CD4-positive, CD25-positive, alpha-beta regulatory T cell (primary cell): ENCODE data around the gene HSBP1L1. TPM values are rescaled to one million over a fixed set of nuclear protein-coding genes. Genes with fewer than 3 reads are reported as not detected.
A peak's percentile ranks its signal among the peaks of the same experiment; 100 is the strongest.

Experiments
- ATAC-seq, 2 donors: fragments of 150-1000 bp; cut with Tn5 transposase; one replicate each; pipeline ENCODE4 v1.10.0; 2021; ENCODE audit warnings: low read depth in 2 of 2, moderate number of reproducible peaks in 2 of 2, moderate library complexity in 1 of 2
- DNase-seq, 3 donors: peaks; one replicate each; pipeline versions ENCODE4 v3.0.0 to v3.0.0-alpha.2; 2012 to 2022; ENCODE audit warnings: mixed read lengths in 1 of 3
- H3K27ac ChIP-seq: one replicate; pipeline ENCODE4 v1.7.0; 2013; ENCODE audit warnings: mild to moderate bottlenecking, low read length; ENCODE audit not compliant: insufficient read depth, poor library complexity, severe bottlenecking
- H3K27me3 ChIP-seq: one replicate; pipeline ENCODE4 v1.7.0; 2013; ENCODE audit warnings: low read length; ENCODE audit not compliant: control insufficient read depth, insufficient read depth
- H3K36me3 ChIP-seq: one replicate; pipeline ENCODE4 v1.7.0; 2013; ENCODE audit warnings: mild to moderate bottlenecking, low read length, moderate library complexity; ENCODE audit not compliant: control insufficient read depth, insufficient read depth
- H3K4me1 ChIP-seq: 2 replicates; pipeline ENCODE4 v1.7.0; 2013; ENCODE audit warnings: mild to moderate bottlenecking, low read length; ENCODE audit not compliant: insufficient read depth, control insufficient read depth, poor library complexity, severe bottlenecking
- H3K4me3 ChIP-seq: one replicate; pipeline ENCODE4 v1.7.0; 2013; ENCODE audit warnings: low read depth, mild to moderate bottlenecking, low read length, moderate library complexity
- H3K9me3 ChIP-seq, 2 experiments: 1 replicate in 1 of 2; 2 replicates in 1 of 2; pipeline ENCODE4 v1.7.0; 2013; ENCODE audit warnings: low read length in 2 of 2, mild to moderate bottlenecking in 1 of 2, moderate library complexity in 1 of 2; ENCODE audit not compliant: control insufficient read depth in 2 of 2
- H3K27ac Mint-ChIP-seq, 3 donors: one replicate each; pipeline ENCODE4 v1.8.0; 2020 to 2022; ENCODE audit warnings: mild to moderate bottlenecking in 3 of 3, mixed read lengths in 3 of 3, moderate library complexity in 2 of 3
- H3K27me3 Mint-ChIP-seq: one replicate; pipeline ENCODE4 v1.8.0; 2022; ENCODE audit warnings: mild to moderate bottlenecking, mixed read lengths
- H3K36me3 Mint-ChIP-seq: one replicate; pipeline ENCODE4 v1.8.0; 2020; ENCODE audit warnings: mixed read lengths
- H3K4me1 Mint-ChIP-seq, 4 donors: one replicate each; pipeline ENCODE4 v1.8.0; 2020 to 2022; ENCODE audit warnings: mixed read lengths in 4 of 4, mild to moderate bottlenecking in 1 of 4
- H3K4me3 Mint-ChIP-seq, 4 donors: one replicate each; pipeline ENCODE4 v1.8.0; 2020 to 2022; ENCODE audit warnings: mild to moderate bottlenecking in 4 of 4, mixed read lengths in 4 of 4, moderate library complexity in 3 of 4
- H3K9me3 Mint-ChIP-seq, 7 donors: one replicate each; pipeline ENCODE4 v1.8.0; 2020 to 2022; ENCODE audit warnings: mixed read lengths in 7 of 7, mild to moderate bottlenecking in 3 of 7, moderate library complexity in 2 of 7
- polyA plus RNA-seq, 4 donors: library from polyadenylated mRNA; unstranded; fragments of 300-500 nt; fragmentation: Illumina TruSeq; gene quantifications; one replicate each; pipeline ENCODE4 v1.2.3, GENCODE V29; 2021
- total RNA-seq: library from RNA; stranded (reverse); gene quantifications from one replicate; pipeline ENCODE4 v1.2.3, GENCODE V29; 2022

Gene HSBP1L1
- total RNA-seq (10.5 TPM), polyA plus RNA-seq (10 to 100 TPM in 2 of 4 donors, 1 to 10 TPM in 2; 5.2 to 27.6 (median 13.5) TPM)

- Histone ChIP-seq H3K4me3 (peak within 1 kb of the TSS; percentile 60), H3K4me1 (peaks cover 29% of the 10 kb centered on the region), H3K9me3 (no peaks in the 10 kb centered on the region), H3K27ac (peak within 1 kb of the TSS; percentile 67), H3K27me3 (no peaks in the 10 kb centered on the region), H3K36me3 (no peaks in the 10 kb centered on the region)
- Mint-ChIP-seq H3K4me1 (peaks cover 1 to 41% (median 21%) of the 10 kb centered on the region in 4 donors), H3K4me3 (peak within 1 kb of the TSS; percentile 88 to 93 (median 91)), H3K9me3 (no peaks in the 10 kb centered on the region), H3K36me3 (peaks cover 3% of the 10 kb centered on the region), H3K27me3 (peaks cover 7% of the 10 kb centered on the region), H3K27ac (peak within 1 kb of the TSS; percentile 88 to 95 (median 95))
- DNase-seq (peak; percentile 53 to 70 (median 65)), ATAC-seq (peak; percentile 83 to 85)
Observed at GRCh38 chr18:79964330-79965118, at the start of gene HSBP1L1. Gene HSBP1L1, plus strand, starts transcription at chr18:79964643. Its CDS starts 93 bp downstream, at chr18:79964736.

DNA sequence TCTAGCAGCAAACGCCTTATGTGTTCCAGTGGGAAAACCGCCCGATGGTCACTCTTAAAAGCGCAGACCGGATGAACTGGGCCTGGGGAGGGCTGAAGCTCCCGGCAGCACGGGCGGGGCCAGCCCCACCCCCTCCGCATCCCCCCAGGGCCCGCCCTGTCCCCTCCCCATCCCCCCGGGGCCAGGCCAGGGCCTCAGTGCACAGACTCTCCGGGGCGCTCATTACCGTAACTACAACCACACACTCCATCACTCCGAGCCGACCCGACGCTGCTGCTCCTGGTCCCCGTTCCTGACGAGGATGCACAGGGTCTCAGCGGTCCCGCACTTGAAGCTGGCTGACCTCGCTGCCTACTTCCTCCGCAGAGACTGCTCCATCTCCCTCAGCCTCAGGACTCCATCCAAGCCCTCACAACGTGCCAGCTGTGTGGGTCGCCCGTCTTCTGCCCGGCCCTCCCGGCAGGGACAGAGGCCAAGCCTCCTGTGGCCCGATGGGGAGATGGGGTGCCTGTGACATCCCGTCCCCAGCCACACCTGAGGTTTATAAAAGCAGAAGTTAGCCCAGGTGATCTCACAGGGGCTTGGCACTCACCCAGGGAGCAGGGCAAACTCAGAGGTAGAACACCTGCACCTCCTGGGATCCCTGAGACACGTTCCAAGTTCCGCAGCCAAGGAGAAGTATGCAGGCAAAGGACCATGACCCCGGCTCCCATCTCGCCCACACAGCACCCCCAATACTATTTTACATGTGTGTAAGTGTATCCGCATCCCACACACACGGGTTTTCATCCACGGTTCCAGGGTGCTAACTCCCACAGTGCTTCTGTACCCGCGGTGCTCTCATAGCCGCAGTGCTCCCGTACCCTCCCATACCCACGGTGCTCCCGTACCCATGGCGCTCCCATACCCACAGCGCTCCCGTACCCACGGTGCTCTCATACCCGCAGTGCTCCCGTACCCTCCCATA lies 49.0 kb upstream of the HSBP1L1 start:
- H3K27me3 ChIP-seq = no peaks in the 10 kb centered on the region
- no peak overlapping the region for H3K4me3 ChIP-seq
- peaks cover 10% of the 10 kb centered on the region for H3K36me3 ChIP-seq
- Mint-ChIP-seq H3K36me3 (peaks cover 12% of the 10 kb centered on the region), H3K27me3 (no peaks in the 10 kb centered on the region), H3K9me3 (peaks cover 0 to 2% (median 0%) of the 10 kb centered on the region in 7 donors), H3K27ac (no peak overlapping the region), H3K4me1 (peaks cover 0 to 10% (median 3%) of the 10 kb centered on the region in 4 donors), H3K4me3 (no peak overlapping the region)
- H3K4me1 ChIP-seq = no peaks in the 10 kb centered on the region
- DNase-seq (no peak), ATAC-seq (no peak)
- H3K9me3 ChIP-seq = no peaks in the 10 kb centered on the region
- no peak overlapping the region for H3K27ac ChIP-seq

DNA sequence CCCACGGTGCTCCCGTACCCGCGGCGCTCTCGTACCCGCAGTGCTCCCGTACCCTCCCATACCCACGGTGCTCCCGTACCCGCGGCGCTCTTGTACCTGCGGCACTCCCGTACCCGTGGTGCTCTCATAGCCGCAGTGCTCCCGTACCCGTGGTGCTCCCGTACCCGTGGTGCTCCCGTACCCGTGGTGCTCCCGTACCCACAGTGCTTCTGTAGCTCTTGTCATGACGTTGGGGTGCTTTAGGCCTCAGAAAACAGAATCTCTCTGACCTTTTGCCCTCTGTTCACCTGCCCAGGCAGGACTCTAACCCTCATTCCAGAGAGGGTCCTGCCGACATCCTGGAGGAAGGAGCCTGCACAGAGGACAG lies 48.3 kb upstream of the HSBP1L1 start:
- Histone ChIP-seq H3K27ac (no peak overlapping the region), H3K36me3 (peaks cover 10% of the 10 kb centered on the region), H3K4me1 (no peaks in the 10 kb centered on the region), H3K4me3 (no peak overlapping the region), H3K9me3 (no peaks in the 10 kb centered on the region), H3K27me3 (no peaks in the 10 kb centered on the region)
- DNase-seq (no peak), ATAC-seq (no peak)
- H3K27me3 Mint-ChIP-seq = no peaks in the 10 kb centered on the region
- peaks cover 0 to 2% (median 0%) of the 10 kb centered on the region in 7 donors for H3K9me3 Mint-ChIP-seq
- H3K4me1 Mint-ChIP-seq = peaks cover 0 to 8% (median 3%) of the 10 kb centered on the region in 4 donors
- no peak overlapping the region for H3K4me3 Mint-ChIP-seq
- no peak overlapping the region for H3K27ac Mint-ChIP-seq
- H3K36me3 Mint-ChIP-seq = peaks cover 10% of the 10 kb centered on the region

DNA sequence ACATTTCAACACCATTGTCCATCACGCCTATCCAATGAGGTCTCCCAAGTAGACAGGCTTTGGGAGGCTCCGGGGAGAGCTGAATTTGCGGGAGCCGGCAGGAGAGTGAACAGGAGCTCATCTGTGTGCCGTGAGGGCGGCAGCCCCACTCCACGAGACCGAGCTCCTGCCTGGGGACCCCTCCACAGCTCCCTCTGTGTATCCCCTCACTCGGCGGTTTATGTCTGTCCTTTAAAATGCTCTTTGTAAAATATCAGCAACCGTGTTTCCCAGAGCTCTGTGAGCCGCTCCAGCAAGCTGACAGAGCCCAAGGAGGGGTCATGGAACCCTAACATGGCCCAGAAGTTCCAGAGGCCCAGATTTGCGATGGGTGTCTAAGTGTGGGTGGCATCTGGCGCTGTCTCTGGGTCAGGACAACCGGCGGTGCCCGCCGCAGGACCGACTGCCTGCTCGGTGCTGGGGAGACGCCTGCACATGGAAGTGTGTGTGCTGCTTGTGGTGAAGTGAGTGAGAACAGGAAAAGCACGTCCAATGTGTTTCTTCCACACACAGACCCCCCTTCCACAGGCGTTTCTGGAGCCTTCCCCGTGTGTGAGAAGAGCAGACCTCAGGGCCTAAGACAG lies 47.8 kb upstream of the HSBP1L1 start:
- no peak for ATAC-seq
- no peak overlapping the region for H3K27ac ChIP-seq
- H3K4me1 ChIP-seq = no peaks in the 10 kb centered on the region
- H3K36me3 Mint-ChIP-seq = peaks cover 10% of the 10 kb centered on the region
- H3K4me3 Mint-ChIP-seq = no peak overlapping the region
- H3K4me1 Mint-ChIP-seq = peaks cover 0 to 8% (median 3%) of the 10 kb centered on the region in 4 donors
- no peak overlapping the region for H3K4me3 ChIP-seq
- H3K27me3 ChIP-seq = no peaks in the 10 kb centered on the region
- no peaks in the 10 kb centered on the region for H3K27me3 Mint-ChIP-seq
- DNase-seq = no peak
- no peaks in the 10 kb centered on the region for H3K9me3 ChIP-seq
- peaks cover 10% of the 10 kb centered on the region for H3K36me3 ChIP-seq
- peaks cover 0 to 2% (median 0%) of the 10 kb centered on the region in 7 donors for H3K9me3 Mint-ChIP-seq
- H3K27ac Mint-ChIP-seq = no peak overlapping the region

DNA sequence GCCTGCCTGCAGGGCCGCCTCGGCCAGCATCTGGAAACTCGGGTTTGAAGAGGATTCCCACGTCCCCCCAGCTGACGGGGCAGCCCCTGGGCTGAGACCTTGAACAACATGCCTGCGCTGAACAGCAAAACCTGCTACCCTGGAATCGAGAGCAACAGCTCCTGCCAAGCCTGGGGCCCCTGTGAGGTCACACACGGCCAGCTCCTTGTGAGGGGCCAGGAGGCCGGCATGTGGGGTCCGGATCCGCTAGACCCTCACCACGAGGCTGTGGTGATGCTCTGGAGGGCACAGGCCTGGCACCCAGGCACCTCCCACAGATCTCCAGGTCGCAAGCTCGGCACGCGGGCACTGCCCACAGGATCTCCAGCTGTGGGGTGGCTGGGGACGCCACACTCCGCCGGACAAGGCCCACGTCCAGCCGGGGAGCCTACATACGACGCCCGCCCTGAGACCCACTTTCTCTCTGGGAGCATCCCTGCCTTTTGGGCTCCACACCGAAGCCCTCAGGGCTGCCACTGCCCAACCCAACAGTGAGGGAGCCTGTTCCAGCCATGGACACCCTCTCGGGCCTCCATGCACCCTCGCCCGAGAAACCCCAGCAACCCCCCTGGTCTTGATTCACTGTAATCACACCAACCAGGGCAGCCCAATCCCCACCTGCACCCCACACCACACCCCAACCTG lies 47.1 kb upstream of the HSBP1L1 start:
- Mint-ChIP-seq H3K36me3 (peaks cover 10% of the 10 kb centered on the region), H3K9me3 (peaks cover 0 to 2% (median 0%) of the 10 kb centered on the region in 7 donors), H3K4me1 (peaks cover 0 to 8% (median 3%) of the 10 kb centered on the region in 4 donors), H3K27me3 (no peaks in the 10 kb centered on the region), H3K4me3 (no peak overlapping the region), H3K27ac (no peak overlapping the region)
- no peaks in the 10 kb centered on the region for H3K9me3 ChIP-seq
- H3K4me1 ChIP-seq = no peaks in the 10 kb centered on the region
- H3K27ac ChIP-seq = no peak overlapping the region
- no peak overlapping the region for H3K4me3 ChIP-seq
- peaks cover 10% of the 10 kb centered on the region for H3K36me3 ChIP-seq
- DNase-seq = no peak
- no peak for ATAC-seq
- no peaks in the 10 kb centered on the region for H3K27me3 ChIP-seq

- no peak for DNase-seq
- no peaks in the 10 kb centered on the region for H3K4me1 ChIP-seq
- H3K27me3 ChIP-seq = no peaks in the 10 kb centered on the region
- Mint-ChIP-seq H3K4me3 (no peak overlapping the region), H3K4me1 (peaks cover 0 to 8% (median 3%) of the 10 kb centered on the region in 4 donors), H3K27ac (no peak overlapping the region), H3K27me3 (no peaks in the 10 kb centered on the region), H3K36me3 (peaks cover 10% of the 10 kb centered on the region), H3K9me3 (peaks cover 0 to 3% (median 0%) of the 10 kb centered on the region in 7 donors)
- H3K36me3 ChIP-seq = peaks cover 10% of the 10 kb centered on the region
- no peaks in the 10 kb centered on the region for H3K9me3 ChIP-seq
- H3K27ac ChIP-seq = no peak overlapping the region
- ATAC-seq = no peak
- no peak overlapping the region for H3K4me3 ChIP-seq
Observed at GRCh38 chr18:79917853-79918614, 46.4 kb upstream of the HSBP1L1 start.
